BE2C (cell line): ENCODE measurements around the gene STRIP2.
A peak's percentile ranks its signal among the peaks of the same experiment; 100 is the strongest.
"Not testable (repeated sequence)": the region's sequence is repeated elsewhere in the genome, so short reads cannot be mapped to it uniquely, and the experiment has no call there.

Experiments
- DNase-seq: peaks from one replicate; pipeline ENCODE4 v3.0.0-alpha.2; 2020
- H3K27me3 ChIP-seq: fragments of 250-450 bp; sonication (Bioruptor Pico); 2 replicates; pipeline ENCODE4 v1.5.1; 2020; ENCODE audit warnings: mild to moderate bottlenecking
- H3K36me3 ChIP-seq: fragments of 250-450 bp; sonication (Bioruptor Pico); 2 replicates; pipeline ENCODE4 v1.5.1; 2020; ENCODE audit warnings: mild to moderate bottlenecking
- H3K4me1 ChIP-seq: fragments of 250-450 bp; sonication (Bioruptor Pico); 2 replicates; pipeline ENCODE4 v1.5.1; 2020
- H3K4me3 ChIP-seq: 2 replicates; pipeline ENCODE4 v1.5.1; 2011; ENCODE audit warnings: low read depth, low read length
- H3K9me3 ChIP-seq: fragments of 250-450 bp; sonication (Bioruptor Pico); 2 replicates; pipeline ENCODE4 v1.5.1; 2020
- CTCF ChIP-seq: IDR thresholded peaks from 2 replicates; pipeline ENCODE4 v1.5.1; 2012; ENCODE audit warnings: mild to moderate bottlenecking, low read depth, low read length

Gene STRIP2

GRCh38 chr7:129479831-129480230, 45.6 kb downstream of the STRIP2 start:
- TF ChIP-seq CTCF: no peak
- Histone ChIP-seq H3K9me3 (no peaks in the 10 kb centered on the region; the same call in 1 of the 2 replicates), H3K27me3 (no peaks in the 10 kb centered on the region), H3K36me3 (no peaks in the 10 kb centered on the region), H3K4me3 (no peak overlapping the region), H3K4me1 (no peaks in the 10 kb centered on the region)
- DNase-seq: no peak

DNA sequence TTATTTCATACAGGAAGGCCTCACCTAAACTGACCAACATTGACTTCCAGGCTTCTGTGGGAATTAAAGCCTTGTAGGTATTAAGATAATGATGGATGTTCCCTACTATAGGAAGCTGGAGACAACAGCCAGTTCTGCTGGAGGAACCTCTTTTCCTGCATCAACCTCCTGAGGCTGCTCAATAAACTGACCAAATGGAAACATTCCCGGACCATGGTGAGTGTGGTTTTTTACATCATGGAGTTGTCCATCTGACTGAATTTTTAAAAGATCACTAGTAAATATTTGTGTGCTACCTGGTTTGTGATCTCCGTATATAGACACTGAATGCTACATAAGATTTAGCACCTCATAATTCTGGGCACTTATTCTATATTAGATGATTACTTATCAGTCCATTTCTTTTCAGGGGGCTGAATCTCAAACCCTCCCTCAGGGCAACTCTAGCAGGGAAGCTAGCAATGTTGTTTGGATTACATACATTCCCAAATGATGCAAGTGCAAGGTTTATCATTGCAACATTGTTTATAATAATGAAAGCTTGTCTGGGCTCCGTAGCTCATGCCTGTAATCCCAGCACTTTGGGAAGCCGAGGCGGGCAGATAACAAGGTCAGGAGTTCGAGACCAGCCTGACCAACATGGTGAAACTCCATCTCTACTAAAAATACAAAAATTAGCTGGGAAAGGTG, 46.6 kb downstream of the STRIP2 start:
- no peak for TF ChIP-seq CTCF
- Histone ChIP-seq H3K36me3 (no peaks in the 10 kb centered on the region), H3K4me1 (no peaks in the 10 kb centered on the region), H3K4me3 (no peak overlapping the region), H3K27me3 (no peaks in the 10 kb centered on the region), H3K9me3 (no peaks in the 10 kb centered on the region; the same call in 1 of the 2 replicates)
- DNase-seq: no peak

DNA sequence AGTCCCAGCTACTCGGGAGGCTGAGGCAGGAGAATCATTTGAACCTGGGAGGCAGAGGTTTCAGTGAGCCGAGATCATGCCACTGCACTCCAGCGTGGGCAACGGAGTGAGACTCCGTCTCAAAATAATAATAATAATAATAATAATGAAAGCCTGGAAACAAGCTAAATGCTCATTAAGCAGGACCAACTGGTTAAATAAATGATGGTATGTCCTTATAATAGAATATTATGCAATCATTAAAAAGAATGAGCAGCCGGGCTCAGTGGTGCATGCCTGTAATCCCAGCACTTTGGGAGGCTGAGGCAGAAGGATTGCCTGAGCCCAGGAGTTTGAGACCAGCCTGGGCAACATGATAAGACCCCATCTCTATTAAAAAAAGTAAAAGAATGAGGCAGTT, 47.1 kb downstream of the STRIP2 start:
- not testable (repeated sequence) for H3K36me3 ChIP-seq, H3K9me3 ChIP-seq, DNase-seq, H3K4me1 ChIP-seq, H3K4me3 ChIP-seq, H3K27me3 ChIP-seq

DNA sequence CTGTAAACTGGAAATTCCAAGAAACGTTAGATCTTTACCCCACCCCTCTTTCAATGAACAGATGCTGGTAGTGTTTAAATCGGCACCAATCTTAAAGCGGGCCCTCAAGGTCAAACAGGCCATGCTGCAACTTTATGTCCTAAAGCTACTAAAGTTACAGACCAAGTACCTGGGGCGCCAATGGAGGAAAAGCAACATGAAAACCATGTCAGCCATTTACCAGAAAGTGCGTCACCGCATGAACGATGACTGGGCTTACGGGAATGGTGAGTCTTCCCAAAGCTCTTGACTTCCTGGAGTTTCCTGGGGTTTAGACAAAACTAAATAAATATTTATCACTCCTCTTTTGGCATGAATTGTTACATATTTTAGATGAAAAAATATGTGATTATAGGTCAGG, 48.5 kb downstream of the STRIP2 start:
- no peak for DNase-seq
- no peaks in the 10 kb centered on the region for H3K36me3 ChIP-seq
- no peaks in the 10 kb centered on the region; the same call in 1 of the 2 replicates for H3K9me3 ChIP-seq
- H3K27me3 ChIP-seq: no peaks in the 10 kb centered on the region
- H3K4me3 ChIP-seq: no peak overlapping the region
- no peak for TF ChIP-seq CTCF
- H3K4me1 ChIP-seq: no peaks in the 10 kb centered on the region

GRCh38 chr7:129489491-129489890, 55.3 kb downstream of the STRIP2 start:
- no peaks in the 10 kb centered on the region for H3K36me3 ChIP-seq
- DNase-seq: no peak
- TF ChIP-seq CTCF: no peak
- H3K27me3 ChIP-seq: no peaks in the 10 kb centered on the region
- no peak overlapping the region for H3K4me3 ChIP-seq
- H3K9me3 ChIP-seq: no peaks in the 10 kb centered on the region
- no peaks in the 10 kb centered on the region for H3K4me1 ChIP-seq

GRCh38 chr7:129492391-129492790, 58.2 kb downstream of the STRIP2 start:
- DNase-seq: no peak
- Histone ChIP-seq H3K27me3 (no peaks in the 10 kb centered on the region), H3K36me3 (no peaks in the 10 kb centered on the region), H3K4me1 (no peaks in the 10 kb centered on the region), H3K9me3 (no peaks in the 10 kb centered on the region), H3K4me3 (no peak overlapping the region)
- TF ChIP-seq CTCF: no peak

DNA sequence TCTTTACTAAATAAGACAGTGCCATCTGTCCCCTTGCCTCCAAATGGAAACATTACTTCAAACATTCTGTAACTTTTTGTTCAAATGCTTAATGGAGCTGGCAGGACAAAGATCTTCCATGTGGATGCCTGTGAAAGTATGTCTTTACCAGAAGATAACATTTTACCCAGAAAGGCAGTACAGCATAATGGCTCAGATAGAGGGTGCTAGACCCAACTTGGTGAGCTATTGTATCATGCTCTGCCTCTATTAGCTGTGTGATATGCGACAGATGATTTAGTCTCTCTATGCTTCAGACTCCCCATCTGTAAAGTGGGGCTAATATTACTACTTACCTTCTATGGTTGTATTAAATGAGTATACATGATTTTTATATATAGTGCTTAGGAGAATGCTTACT, 59.3 kb downstream of the STRIP2 start:
- H3K4me1 ChIP-seq: no peaks in the 10 kb centered on the region
- no peak for DNase-seq
- no peaks in the 10 kb centered on the region for H3K9me3 ChIP-seq
- H3K27me3 ChIP-seq: no peaks in the 10 kb centered on the region
- H3K36me3 ChIP-seq: no peaks in the 10 kb centered on the region
- H3K4me3 ChIP-seq: no peak overlapping the region
- TF ChIP-seq CTCF: peak; percentile 35
